ENCODE measurements around the gene EEPD1.

DNA sequence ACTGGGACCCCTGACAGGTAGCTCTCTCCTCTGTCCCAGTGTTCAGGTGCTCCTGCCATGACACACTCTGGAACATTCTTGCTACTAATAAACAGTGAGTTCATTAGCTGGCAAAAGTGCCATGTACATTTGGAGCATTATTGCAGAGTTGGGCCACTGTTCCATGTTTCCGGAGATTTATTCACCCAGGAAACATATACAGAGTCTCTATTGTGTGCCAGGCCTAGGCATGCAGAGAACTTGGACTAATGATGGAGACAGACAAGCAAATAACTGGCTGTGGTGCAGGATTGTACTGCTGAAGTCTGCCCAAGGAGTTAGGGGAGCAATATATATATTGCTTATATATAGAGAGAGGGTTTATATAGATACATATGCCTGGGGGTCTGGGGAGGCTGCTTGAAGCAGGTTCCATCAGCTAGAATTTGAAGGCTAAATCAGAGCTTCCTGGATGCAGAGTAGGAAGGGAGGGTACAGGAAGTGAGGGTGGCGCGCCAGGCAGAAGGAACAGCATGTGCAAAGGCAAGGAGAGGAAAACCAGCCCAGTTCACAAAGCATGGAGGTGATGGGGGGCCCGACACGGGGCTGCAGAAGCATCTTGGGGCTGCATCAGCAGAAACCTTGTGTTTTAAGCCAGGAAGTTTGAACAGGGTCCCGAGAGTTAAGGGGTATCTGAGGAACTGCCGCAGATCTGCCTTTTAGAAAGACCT lies 22.7 kb upstream of the EEPD1 start:
- TF ChIP-seq EZH2 (IDR thresholded peaks at IDR 0.05) (no peak), CTCF (IDR thresholded peaks at IDR 0.05) (no peak)

Data from neural progenitor cell (in vitro differentiated cells).